ENCODE results near the gene TMEM185B.

Gene TMEM185B

GRCh38 chr2:120223034-120223912, at the start of gene TMEM185B:
TMEM185B (minus strand) TSS chr2:120223400; CDS start chr2:120222976, 424 bp downstream.
- peak within 1 kb of the TSS; percentile 95 for H3K27ac ChIP-seq
- POLR2A ChIA-PET (ENCODE audit: low non-redundant PET) = interaction anchor here (0.5 to 1.0 kb wide), 2 partner anchors 68 to 528 kb away, joined by 3 read pairs; no protein-coding TSS in a partner anchor

GRCh38 chr2:120271711-120272379, 48.6 kb upstream of the TMEM185B start:
- TF ChIP-seq CTCF (conservative IDR thresholded peaks at IDR 0.05; ENCODE audit: low read depth) = no peak
- no peak overlapping the region for H3K27ac ChIP-seq
- no peak for DNase-seq (ENCODE audit: low spot score)
- POLR2A ChIA-PET (ENCODE audit: low non-redundant PET) = no interaction called here
- CTCF ChIA-PET = no interaction called here

More at GRCh38 chr2:120223034-120223912, at the start of gene TMEM185B:
- DNase-seq (ENCODE audit: low spot score) = peak; percentile 93
- TF ChIP-seq CTCF (conservative IDR thresholded peaks at IDR 0.05; ENCODE audit: low read depth) = peak; percentile 51; the same call in 1 of the 2 replicates
- CTCF ChIA-PET = interaction anchor here (0.6 to 1.2 kb wide), 3 partner anchors 20 to 39 kb away, joined by 3 read pairs; no protein-coding TSS in a partner anchor

- no peak overlapping the region for H3K27ac ChIP-seq
- ChIA-PET CTCF (no interaction called here), POLR2A (ENCODE audit: low non-redundant PET) (no interaction called here)
- no peak for TF ChIP-seq CTCF (conservative IDR thresholded peaks at IDR 0.05; ENCODE audit: low read depth)
- DNase-seq (ENCODE audit: low spot score) = no peak
Observed at GRCh38 chr2:120269816-120270215, 46.6 kb upstream of the TMEM185B start.

- TF ChIP-seq CTCF (conservative IDR thresholded peaks at IDR 0.05; ENCODE audit: low read depth) = no peak
- no peak for DNase-seq (ENCODE audit: low spot score)
- no peak overlapping the region for H3K27ac ChIP-seq
- CTCF ChIA-PET = no interaction called here
- POLR2A ChIA-PET (ENCODE audit: low non-redundant PET) = no interaction called here
Observed at GRCh38 chr2:120269076-120269744, 46.0 kb upstream of the TMEM185B start.

- no peak for TF ChIP-seq CTCF (conservative IDR thresholded peaks at IDR 0.05; ENCODE audit: low read depth)
- no peak for DNase-seq (ENCODE audit: low spot score)
- no peak overlapping the region for H3K27ac ChIP-seq
- CTCF ChIA-PET = interaction anchor here (0.7 kb wide), 1 partner anchor 46 kb away, joined by 3 read pairs; no protein-coding TSS in a partner anchor
- POLR2A ChIA-PET (ENCODE audit: low non-redundant PET) = no interaction called here
Observed at GRCh38 chr2:120267348-120267747, 44.1 kb upstream of the TMEM185B start.

- CTCF ChIA-PET = no interaction called here
- POLR2A ChIA-PET (ENCODE audit: low non-redundant PET) = no interaction called here
- TF ChIP-seq CTCF (conservative IDR thresholded peaks at IDR 0.05; ENCODE audit: low read depth) = no peak
- H3K27ac ChIP-seq = no peak overlapping the region
- no peak for DNase-seq (ENCODE audit: low spot score)
Observed at GRCh38 chr2:120265006-120265405, 41.8 kb upstream of the TMEM185B start.

All from RWPE1 (cell line).